Epithelial cell of esophagus (primary cell): ENCODE measurements around the gene OLA1.
A peak's percentile ranks its signal among the peaks of the same experiment; 100 is the strongest.

Source experiments
- DNase-seq: peaks from one replicate; pipeline ENCODE4 v3.0.0; 2010; ENCODE audit warnings: low read depth
- H3K4me3 ChIP-seq: 2 replicates; pipeline ENCODE4 v1.5.1; 2011; ENCODE audit warnings: mild to moderate bottlenecking, low read length, control low read depth
- TF ChIP-seq, protein P1 (sequence below): IDR thresholded peaks from 2 replicates; pipeline ENCODE4 v1.5.1; 2011; ENCODE audit warnings: low read depth, mild to moderate bottlenecking, low read length, control low read depth, inconsistent platforms; ENCODE audit not compliant: insufficient read depth; ENCODE audit errors: missing control alignments

OLA1 gene

DNA sequence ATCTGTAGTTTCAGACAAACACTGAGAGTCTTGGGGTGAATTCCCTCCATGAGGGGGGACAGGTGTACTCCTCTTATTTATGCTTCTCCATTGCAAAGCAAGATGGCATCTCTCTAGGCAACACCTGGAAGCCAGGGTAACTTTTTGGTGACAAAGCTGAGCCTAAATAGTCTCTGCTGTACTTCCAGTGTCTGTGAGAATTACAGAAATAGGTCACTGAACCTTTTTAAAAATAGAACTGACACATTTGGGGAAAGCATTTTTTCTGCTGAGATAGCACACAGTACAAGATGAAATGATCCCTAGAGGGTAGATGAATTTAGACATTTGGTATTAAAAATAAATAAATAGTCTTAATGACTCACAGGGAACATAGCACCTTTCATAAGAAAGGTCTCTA is 211.5 kb downstream of the OLA1 start:
- TF ChIP-seq, protein P1, sequence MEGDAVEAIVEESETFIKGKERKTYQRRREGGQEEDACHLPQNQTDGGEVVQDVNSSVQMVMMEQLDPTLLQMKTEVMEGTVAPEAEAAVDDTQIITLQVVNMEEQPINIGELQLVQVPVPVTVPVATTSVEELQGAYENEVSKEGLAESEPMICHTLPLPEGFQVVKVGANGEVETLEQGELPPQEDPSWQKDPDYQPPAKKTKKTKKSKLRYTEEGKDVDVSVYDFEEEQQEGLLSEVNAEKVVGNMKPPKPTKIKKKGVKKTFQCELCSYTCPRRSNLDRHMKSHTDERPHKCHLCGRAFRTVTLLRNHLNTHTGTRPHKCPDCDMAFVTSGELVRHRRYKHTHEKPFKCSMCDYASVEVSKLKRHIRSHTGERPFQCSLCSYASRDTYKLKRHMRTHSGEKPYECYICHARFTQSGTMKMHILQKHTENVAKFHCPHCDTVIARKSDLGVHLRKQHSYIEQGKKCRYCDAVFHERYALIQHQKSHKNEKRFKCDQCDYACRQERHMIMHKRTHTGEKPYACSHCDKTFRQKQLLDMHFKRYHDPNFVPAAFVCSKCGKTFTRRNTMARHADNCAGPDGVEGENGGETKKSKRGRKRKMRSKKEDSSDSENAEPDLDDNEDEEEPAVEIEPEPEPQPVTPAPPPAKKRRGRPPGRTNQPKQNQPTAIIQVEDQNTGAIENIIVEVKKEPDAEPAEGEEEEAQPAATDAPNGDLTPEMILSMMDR = no peak
- no peak overlapping the region for H3K4me3 ChIP-seq
- no peak for DNase-seq

DNA sequence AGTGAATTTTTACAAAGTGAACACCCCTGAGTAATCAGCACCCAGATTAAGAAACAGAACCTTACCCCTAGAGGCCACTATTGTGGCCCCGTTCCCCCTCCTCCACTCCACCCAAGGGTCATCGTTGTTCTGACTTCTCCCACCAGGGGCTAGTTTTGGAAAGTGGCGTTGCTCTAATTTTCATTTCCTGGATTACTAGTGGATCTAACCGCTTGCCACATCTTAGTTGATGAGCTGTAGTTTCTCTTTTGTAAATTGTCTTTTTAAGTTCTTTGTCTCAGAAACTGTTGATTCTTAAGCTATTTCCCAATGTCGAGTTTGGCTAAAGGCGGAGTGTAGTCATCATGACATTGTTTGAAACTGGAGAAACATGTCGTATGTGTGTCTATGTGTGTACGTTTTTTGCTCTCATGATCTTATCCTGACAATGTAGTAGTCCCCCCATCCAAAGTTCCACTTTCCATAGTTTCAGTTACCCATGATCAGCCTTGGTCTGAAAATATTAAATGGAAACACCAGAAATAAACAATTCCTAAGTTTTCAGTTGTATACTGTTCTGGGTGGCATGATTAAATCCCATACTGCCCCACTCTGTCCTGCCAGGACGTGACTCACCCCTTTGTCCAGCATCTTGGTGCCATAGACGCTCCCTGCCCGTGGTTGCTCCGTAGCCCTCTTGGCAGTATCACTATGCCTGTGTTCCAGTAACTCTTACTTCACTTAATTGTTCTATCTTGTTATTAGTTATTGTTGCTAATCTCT is 212.2 kb downstream of the OLA1 start:
- H3K4me3 ChIP-seq = no peak overlapping the region
- DNase-seq = peak; percentile 52
- TF ChIP-seq, protein P1 = peak; percentile 8

DNA sequence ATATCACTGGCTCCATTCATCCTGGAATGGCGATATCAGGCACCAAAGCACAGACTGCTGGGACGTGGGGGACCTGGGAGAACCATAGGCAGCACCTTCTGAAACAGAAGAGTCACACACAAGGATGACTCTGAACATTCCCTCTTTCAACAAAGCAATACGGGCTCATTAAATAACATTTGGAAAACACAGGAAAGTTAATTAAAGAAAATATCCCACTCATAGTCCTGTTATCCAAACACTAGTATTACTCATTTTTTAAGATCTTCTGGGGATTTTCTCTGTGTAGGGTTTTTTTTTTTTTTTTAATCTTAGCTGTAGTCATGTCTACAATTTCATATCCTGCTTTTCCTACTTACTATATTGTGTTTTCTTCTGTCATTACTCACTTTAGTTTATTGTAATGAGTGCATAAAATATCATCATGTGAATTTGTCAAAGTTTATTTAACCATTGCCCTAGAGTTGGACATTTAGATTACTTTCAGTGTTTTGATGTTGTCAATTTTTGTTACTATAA is 213.2 kb downstream of the OLA1 start:
- TF ChIP-seq, protein P1 = no peak
- DNase-seq = no peak
- no peak overlapping the region for H3K4me3 ChIP-seq

DNA sequence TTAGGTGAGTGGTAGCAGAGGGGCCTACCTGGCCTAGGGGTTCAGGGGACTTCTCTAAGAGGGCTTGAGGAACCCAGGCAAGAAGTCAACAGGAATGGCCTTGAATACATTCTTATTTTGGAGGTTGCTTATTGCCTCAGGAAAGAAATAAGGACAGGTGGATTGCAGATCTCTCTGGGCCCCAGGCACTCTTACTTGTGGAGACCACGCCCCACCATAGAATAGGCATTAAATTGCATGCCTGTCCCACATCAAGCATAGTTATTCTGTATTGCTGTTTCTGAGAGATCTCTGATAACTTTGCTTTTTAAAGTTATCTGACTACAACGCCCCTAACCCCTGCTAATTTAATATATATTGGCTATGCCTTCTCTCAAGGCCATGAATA is 215.2 kb downstream of the OLA1 start:
- TF ChIP-seq, protein P1 = no peak
- no peak for DNase-seq
- no peak overlapping the region for H3K4me3 ChIP-seq

DNA sequence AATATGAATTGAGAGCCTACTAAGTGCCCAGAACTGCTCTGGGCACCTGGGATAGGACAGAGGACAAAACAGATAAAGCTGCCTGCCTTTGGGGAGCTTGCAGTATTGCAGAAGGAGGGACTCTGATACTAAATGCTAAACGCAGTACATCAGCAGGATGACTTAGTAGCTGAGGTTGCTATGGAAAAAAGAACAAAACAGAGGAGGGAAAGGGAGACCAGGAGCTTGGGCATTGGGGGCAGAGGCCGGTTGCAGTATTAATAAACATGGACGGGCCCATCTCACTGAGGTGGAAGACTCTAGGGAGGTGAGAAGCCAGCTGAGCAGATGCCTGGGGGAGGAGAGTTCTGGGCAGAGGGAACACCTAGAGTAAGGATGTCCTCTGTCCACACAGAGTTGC is 217.1 kb downstream of the OLA1 start:
- TF ChIP-seq, protein P1 = no peak
- no peak overlapping the region for H3K4me3 ChIP-seq
- DNase-seq = no peak

DNA sequence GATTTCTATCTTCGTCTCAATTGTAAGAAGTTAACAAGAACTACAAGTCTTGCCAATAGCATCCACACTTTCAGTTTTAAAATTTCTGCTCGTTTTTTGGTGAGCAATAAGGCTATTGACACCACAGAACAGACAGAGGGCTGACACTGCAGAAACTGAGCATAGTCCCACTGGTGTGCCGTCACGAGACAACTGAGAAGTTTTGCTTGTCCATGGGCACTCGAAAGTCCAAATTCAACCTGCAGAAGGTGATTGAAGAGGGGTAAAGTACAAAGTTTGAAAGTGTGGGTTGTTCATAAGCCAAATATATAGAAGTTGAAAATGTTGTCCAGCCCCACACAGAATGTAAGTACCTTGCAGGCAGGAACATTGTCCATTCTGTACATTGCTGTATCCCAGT is 219.4 kb downstream of the OLA1 start:
- no peak for DNase-seq
- H3K4me3 ChIP-seq = no peak overlapping the region
- TF ChIP-seq, protein P1 = no peak

DNA sequence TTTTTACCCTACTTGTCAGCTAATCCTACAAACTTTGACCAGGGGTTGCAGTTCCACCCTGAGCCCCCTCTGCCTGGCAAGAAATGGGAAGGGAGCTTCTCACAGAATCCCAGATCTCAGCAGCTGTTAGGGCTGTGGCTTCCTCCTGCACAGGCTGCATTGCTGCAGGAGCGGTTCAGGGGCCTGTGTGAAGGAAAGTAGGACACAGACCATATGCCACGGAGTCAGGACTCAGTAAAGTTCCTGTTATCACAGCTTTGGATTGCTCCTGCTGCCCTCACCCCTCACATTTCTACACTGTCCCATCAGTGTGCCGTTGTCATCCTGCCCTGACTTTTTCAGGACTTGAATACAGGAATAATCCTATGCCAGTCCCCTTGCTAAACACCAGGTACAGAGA is 220.4 kb downstream of the OLA1 start:
- TF ChIP-seq, protein P1 = no peak
- DNase-seq = no peak
- no peak overlapping the region for H3K4me3 ChIP-seq
